ENCODE results near the gene SMAGP. TPM values are rescaled to one million over a fixed set of nuclear protein-coding genes. Genes with fewer than 3 reads are reported as not detected.
A peak's percentile ranks its signal among the peaks of the same experiment; 100 is the strongest.
"Not testable (repeated sequence)": the region's sequence is repeated elsewhere in the genome, so short reads cannot be mapped to it uniquely, and the experiment has no call there.

The SMAGP gene
- total and polyA plus RNA-seq, 10 donors = 8.2 to 18.1 (median 11.6) TPM

- Histone ChIP-seq H3K36me3 (no peaks in the 10 kb centered on the region), H3K9me3 (no peaks in the 10 kb centered on the region), H3K27me3 (replicated peaks in 1 of 7) (no peaks in the 10 kb centered on the region), H3K27ac (peak overlapping the region in 6 of 8 donors; percentile 39 to 65 (median 48)), H3K4me3 (no peak overlapping the region), H3K4me1 (peaks cover 0 to 30% (median 13%) of the 10 kb centered on the region in 6 donors)
- WGBS, 5 donors = 43 to 64% (median 49%) methylated on average over 7 of the region's 7 CpGs
- peak; percentile 82 for DNase-seq
- intact Hi-C loops (cut with DNase I; ENCODE audit: low total_unique reads) = loop anchor here (5.0 kb wide), 1 partner anchor 80 kb away; no protein-coding TSS in a partner anchor
- peak in 1 of 3 donors; percentile 45 for TF ChIP-seq POLR2AphosphoS5 (IDR thresholded peaks at IDR 0.05)
- TF ChIP-seq POLR2A (IDR thresholded peaks at IDR 0.05) = no peak
- peak in 9 of 11 experiments; percentile 6 to 56 (median 39) for TF ChIP-seq CTCF (IDR thresholded peaks at IDR 0.05 in 8 of 11, conservative IDR thresholded peaks at IDR 0.05 in 3 of 11)
Observed at GRCh38 chr12:51262758-51263177, 7.4 kb downstream of the SMAGP start.

GRCh38 chr12:51259600-51259999, 10.6 kb downstream of the SMAGP start:
- DNase-seq; H3K27ac ChIP-seq; H3K9me3 ChIP-seq; H3K36me3 ChIP-seq; H3K4me3 ChIP-seq; intact Hi-C loops (cut with DNase I; ENCODE audit: low total_unique reads); H3K27me3 ChIP-seq (replicated peaks in 1 of 7): not testable (repeated sequence)
- 94 to 100% (median 96%) methylated on average over 1 of the region's 1 CpG for WGBS, 5 donors
- peaks cover 0 to 18% (median 4%) of the 10 kb centered on the region in 6 donors for H3K4me1 ChIP-seq

- no peaks in the 10 kb centered on the region for H3K9me3 ChIP-seq
- no peaks in the 10 kb centered on the region for H3K27me3 ChIP-seq (replicated peaks in 1 of 7)
- H3K27ac ChIP-seq = no peak overlapping the region
- peak; percentile 4 for DNase-seq
- intact Hi-C loops (cut with DNase I; ENCODE audit: low total_unique reads) = no loop called here
- peaks cover 0 to 13% (median 0%) of the 10 kb centered on the region in 6 donors for H3K36me3 ChIP-seq
- H3K4me1 ChIP-seq = peaks cover 0 to 11% (median 2%) of the 10 kb centered on the region in 6 donors
- TF ChIP-seq POLR2A (IDR thresholded peaks at IDR 0.05) = no peak
- no peak for TF ChIP-seq CTCF (IDR thresholded peaks at IDR 0.05 in 8 of 11, conservative IDR thresholded peaks at IDR 0.05 in 3 of 11)
- TF ChIP-seq POLR2AphosphoS5 (IDR thresholded peaks at IDR 0.05) = no peak
- no peak overlapping the region for H3K4me3 ChIP-seq
- 75 to 79% (median 78%) methylated on average over 4 of the region's 4 CpGs for WGBS, 5 donors
Observed at GRCh38 chr12:51254536-51254935, 15.7 kb downstream of the SMAGP start.

GRCh38 chr12:51253276-51253675, 16.9 kb downstream of the SMAGP start:
- Histone ChIP-seq H3K27ac (no peak overlapping the region), H3K36me3 (peaks cover 0 to 13% (median 0%) of the 10 kb centered on the region in 6 donors), H3K27me3 (replicated peaks in 1 of 7) (no peaks in the 10 kb centered on the region), H3K4me3 (no peak overlapping the region), H3K4me1 (peaks cover 0 to 23% (median 8%) of the 10 kb centered on the region in 6 donors), H3K9me3 (no peaks in the 10 kb centered on the region)
- no peak for TF ChIP-seq CTCF (IDR thresholded peaks at IDR 0.05 in 8 of 11, conservative IDR thresholded peaks at IDR 0.05 in 3 of 11)
- TF ChIP-seq POLR2AphosphoS5 (IDR thresholded peaks at IDR 0.05) = no peak
- no peak for TF ChIP-seq POLR2A (IDR thresholded peaks at IDR 0.05)
- 94 to 100% (median 95%) methylated on average over 1 of the region's 1 CpG for WGBS, 5 donors
- no peak for DNase-seq
- intact Hi-C loops (cut with DNase I; ENCODE audit: low total_unique reads) = no loop called here

Measured in spleen (tissue), 11 donors.